Measurements from ENCODE around the gene PAM16.
A peak's percentile ranks its signal among the peaks of the same experiment; 100 is the strongest.
"Not testable (repeated sequence)": the region's sequence is repeated elsewhere in the genome, so short reads cannot be mapped to it uniquely, and the experiment has no call there.

PAM16 gene

DNA sequence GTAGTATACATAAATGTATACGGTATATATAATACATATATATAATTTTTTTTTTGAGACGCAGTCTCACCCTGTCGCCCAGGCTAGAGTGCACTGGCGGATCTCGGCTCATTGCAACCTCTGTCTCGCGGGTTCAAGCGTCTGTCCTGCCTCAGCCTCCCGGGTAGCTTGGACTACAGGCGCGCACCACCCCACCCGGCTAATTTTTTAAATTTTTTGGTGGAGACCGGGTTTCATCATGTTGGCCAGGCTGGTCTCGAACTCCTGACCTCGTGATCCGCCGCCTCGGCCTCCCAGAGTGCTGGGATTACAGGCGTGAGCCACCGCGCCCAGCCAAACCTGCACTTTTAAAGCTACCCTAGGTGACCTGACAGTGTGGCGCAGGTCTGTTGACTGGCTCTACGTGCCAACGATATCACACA, 745 bp downstream of the PAM16 start:
- DNase-seq = peak in 1 of 2 experiments; percentile 28

DNA sequence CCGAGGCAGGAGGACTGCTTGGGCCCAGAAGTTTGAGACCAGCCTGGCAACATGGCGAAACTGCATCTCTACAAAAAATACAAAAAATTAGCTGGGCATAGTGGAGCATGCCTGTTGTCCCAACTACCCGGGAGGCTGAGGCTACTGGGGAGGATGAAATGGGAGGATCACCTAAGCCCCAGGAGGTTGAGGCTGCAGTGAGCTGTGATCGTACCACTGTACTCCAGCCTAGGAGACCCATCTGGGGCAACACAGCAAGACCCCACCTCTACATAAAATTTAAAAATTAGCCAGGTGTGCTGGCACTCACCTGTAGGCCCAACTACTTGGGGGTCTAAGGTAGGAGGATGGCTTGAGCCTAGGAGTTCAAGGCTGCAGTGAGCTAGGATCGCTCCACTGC, 1.8 kb downstream of the PAM16 start:
- DNase-seq = no peak

DNA sequence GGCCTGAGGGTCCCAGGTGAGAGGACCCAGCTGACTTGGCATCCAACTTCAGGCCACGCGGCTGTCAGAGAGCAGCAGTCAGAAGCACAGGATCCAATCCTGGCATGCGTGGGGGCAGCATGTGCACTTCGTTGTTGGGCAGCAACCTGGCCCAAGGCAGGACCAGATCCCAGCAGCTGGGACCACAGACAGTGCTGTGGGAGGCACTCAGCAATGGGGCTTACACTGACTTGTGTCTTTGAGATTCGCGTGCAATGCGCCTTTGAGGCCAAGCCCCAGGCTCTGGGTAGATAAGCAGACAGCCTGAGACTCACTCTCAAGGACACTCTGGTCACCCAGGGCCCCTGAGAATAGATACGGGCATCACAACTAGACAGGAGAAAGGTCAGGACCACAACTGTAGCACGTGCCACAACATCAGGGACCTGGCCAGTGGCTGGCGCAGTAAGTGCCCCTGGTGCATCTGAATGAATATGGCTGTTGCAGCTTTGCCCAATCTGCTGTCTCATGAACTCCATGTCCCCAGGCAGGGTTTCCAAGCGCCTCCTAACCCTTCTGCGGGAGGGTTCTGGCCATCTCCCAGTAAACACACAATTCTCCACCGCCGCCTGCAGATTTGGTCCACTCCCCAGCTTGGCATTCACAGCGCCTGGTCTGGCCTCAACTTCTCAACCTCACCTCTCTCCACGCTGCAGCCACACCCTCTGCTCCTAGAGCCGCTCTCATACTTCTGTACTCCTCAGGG, 3.2 kb downstream of the PAM16 start:
- DNase-seq = no peak

DNA sequence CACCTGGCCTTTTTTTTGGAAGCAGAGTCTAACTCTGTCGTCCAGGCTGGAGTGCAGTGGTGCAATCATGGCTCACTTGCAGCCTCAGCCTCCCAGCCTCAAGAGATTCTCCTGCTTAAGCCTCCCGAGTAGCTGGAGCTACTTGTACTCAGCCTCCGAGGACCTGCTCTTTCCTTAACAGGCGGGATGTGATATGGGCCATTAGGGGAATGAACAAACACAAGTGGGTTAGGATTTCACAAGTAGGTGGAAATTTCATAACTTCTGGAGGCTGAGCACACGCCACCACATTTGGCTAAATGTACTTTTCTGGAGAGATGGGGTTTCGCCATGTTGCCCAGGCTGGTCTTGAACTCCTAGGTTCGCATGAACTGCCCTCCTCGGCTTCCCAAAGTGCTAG, 4.1 kb downstream of the PAM16 start:
- DNase-seq = no peak

DNA sequence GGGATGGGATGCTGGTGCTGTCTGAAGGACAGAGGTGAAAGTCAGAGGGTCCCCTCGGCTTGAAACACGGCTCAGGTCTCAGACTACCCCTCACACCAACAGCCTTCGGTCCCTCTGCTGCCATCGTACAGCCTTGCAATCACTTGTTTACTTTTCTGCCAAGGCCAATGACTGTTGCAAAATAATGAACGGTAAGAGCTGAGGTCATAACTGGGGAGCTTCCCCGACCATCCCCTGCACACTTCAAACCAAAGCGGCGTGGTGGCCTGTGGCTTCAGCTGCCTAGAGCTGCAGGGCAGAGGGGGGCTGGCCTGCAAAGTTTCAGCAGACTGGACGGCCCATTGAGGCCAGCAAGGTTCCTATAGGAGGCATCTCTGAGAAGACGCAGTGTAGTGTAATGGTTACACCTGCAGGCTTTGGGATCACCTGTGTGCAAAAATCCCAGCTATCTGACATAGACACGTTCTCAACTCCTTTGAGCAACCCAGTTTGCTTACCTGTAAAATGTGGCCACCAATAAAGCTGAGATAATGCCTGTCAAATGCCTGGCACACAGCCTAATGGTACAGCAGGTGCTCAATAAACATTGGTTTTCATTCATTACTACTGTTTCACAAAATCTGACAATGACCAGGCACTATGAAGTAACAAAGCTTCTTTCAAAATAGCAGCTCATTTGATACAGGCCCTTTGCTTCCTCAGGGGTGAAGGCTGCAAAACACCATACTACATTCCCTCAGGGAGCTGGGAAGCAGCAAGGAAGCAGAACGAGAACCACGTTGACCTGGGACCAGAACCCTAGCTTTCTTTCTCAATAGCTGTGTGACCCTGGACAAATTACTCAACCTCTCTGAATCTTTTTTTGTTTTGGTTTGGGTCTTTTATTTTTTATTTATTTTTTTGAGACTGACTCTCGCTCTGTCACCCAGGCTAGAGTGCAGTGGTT, 5.0 kb downstream of the PAM16 start:
- no peak for DNase-seq

DNA sequence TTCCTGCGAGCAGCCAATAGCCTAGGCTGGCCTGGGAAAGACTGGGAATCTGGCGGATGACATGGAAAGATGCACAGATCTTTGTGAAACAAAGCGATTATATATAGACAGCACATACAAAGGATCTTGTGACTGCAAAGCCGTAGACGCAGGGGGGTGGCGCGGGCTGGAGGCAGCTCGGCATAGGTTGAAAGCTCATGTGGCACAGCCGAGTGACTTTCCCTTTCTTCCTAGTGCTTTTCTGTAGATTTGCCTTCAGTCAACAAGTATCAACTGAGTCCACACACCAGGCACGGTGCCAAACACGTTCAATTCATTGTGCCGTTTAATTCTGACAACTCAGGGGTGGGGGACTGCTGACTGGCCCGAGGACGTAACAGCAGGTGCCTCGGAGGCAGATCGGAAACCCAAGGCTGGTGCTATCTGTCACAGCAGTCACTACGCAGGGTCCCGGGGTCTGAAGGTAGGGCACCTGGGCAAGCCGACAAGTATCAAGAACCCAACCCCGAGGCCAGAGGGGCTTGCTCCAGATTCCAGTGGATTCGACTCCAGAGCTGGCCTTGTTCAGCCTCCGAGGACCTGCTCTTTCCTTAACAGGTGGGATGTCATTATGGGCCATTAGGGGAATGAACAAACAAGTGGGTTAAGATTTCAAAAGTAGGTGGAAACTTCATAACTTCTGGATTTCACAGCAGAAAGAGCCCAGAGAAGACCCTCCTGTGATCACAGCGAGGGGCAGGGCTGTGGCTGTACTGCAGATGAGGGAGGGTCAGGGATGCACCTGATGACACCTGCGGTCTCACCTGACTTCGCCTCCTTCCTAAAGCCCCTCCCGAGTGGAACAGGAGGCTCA, 5.9 kb downstream of the PAM16 start:
- no peak for DNase-seq

DNA sequence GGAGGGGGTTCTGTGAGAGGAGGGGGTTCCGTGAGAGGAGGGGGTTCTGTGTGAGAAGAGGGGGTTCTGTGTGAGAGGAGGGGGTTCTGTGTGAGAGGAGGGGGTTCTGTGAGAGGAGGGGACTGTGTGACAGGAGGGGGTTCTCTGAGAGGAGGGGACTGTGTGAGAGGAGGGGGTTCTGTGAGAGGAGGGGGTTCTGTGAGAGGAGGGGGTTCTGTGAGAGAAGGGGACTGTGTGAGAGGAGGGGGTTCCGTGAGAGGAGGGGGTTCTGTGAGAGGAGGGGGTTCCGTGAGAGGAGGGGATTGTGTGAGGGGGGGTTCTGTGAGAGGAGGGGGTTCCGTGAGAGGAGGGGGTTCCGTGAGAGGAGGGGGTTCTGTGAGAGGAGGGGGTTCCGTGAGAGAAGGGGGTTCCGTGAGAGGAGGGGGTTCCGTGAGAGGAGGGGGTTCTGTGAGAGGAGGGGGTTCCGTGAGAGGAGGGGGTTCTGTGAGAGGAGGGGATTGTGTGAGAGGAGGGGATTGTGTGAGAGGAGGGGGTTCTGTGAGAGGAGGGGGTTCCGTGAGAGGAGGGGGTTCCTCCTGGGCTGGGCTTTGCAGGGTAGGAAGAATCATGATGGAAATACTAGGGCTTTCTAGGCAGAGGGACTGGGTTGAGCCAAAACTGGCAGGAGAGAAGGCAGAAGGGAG, 6.7 kb downstream of the PAM16 start:
- not testable (repeated sequence) for DNase-seq

DNA sequence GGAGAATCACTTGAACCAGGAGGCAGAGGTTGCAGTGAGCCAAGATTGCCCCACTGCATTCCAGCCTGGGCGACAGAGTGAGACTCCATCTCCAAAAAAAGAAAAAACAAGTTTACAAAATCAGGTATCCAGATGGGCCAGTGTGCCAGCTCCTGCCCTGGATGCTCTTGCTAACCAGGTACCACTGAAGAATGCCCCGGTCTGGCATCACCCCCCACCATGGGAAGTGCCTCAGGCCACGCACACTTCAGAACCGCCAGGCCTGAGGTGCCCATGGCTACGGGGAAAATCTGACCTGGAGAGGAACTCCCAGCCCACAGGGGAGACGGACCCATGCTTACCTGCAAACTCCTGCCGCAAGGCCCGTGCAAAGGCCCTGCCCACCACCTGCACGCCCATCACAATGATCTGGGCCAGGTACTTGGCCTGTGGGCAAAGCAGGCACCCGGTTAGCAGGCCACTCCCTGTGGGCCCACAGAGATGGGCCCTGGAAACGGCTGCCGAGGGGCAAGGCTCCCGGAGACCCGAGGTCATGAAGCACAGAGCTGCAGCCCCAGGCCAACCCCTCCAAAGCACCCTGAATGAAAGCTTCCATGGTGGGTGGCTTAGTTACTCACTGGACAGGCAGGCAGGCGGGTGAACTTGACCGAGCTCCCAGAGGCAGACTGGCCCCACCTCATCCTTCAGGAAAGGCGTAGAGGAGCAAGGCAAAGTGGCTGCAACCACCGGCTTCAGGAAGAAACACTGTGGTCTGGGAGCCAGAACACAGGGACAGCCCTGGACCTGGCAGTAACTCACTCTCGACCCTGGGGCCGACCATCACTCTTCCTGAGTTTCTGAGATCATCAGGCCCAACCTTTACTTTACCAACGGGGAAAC, 8.0 kb downstream of the PAM16 start:
- DNase-seq = no peak

DNA sequence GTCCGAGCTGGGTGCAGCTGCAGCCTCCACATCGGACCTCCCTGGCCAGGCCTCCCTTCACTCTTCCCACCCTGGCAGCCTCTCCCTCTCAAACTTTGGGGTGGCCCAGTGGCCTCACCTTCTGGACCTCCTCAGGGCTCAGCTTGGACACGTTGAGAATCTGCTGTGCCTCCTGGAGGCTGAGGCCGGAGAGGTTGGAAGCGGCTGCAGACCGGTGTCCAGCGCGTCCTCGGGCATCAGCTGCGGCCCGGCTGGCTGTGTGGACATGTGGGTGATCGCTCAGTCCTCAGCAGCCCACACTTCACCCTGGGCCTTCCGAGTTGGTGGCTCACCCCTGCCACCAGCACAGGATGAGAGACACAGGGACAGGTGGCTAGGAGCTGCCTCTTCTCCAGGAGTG, 9.9 kb downstream of the PAM16 start:
- no peak for DNase-seq

DNA sequence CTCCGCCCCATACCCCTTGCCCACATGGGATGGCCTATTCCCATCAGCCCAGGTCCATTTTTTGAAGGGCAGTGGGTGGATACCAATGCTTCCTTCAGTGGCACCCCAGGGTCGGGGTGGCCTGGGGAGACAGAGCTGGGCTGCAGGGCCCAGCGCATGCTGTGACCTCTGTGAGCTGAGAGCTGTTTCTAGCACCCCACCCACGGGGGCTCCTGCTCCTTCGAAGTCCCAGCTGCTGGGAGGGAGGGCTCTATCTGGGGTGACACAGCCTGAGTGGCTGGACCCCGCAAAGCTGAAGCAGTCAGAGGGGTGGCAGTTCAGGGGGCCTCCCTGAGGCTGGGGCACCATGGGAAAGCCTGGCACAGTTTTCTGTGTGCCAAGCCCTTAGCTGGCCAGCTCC, 10.7 kb downstream of the PAM16 start:
- no peak for DNase-seq

DNA sequence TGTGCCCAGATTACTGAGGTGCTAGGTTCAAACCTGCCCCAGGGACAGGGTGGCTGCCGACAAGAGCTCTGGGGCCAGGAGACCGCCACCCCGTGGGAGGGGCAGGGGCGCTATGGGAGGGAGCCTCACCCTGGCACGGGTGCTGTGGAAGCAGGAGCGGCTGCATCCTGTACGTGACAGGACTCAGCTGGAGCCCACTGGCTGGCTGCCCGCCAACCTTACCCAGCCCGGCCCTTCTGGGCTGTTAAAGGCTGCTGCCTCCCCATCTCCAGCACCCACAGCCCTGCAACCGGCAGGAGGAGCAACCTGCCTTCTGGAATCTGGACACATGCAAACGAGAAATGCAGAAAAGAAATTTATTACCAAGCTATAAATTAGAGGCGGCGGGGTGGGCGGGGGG, 11.2 kb downstream of the PAM16 start:
- DNase-seq = no peak

DNA sequence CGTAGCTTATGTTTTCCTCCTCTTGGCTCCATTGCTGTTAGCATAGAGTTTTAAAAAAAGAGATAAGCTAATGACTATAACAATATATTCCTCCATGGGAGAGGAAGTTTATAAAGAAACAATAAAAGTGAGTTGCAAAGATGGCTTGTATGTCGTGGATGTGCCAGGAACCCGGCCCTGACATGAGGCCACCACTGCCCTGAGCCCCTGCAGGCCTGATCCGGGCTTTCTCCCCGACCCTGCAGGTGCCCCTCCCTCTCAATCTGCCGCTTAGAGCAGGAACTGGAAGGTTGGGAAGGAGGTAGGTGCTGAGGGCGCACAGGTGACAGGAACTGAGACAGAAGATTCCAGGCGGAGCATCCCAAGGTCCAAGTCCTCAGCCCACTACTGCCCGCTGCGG, 11.7 kb downstream of the PAM16 start:
- no peak for DNase-seq

DNA sequence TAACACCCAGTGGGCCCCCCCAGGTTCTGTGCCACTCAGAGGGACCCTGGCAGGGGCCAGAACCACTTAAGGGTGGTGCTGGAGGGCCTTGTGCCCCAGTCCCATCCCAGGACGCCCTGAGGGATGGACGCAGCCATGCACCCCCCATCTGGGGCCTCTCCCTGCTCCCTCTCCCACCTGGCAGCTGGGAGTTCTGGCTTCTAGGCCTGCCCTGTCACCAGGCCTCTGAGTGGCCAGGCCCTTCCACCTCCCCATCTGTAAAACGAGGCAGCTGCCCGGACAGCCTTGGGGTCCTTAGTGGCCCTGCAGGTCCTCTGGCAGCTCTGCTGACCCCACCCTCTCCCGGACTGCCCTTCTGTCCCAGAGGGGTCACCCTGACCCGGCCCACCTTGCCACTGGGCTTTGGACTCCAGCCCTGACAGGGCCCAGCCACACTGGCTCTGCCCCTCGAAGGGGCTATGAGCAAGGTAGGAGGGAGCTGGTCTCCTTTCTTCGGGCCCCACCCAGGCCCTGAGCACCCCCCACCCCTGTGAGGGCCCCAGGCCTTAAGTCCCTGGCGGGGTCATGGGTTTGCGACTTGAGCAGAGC, 12.3 kb downstream of the PAM16 start:
- DNase-seq = no peak

DNA sequence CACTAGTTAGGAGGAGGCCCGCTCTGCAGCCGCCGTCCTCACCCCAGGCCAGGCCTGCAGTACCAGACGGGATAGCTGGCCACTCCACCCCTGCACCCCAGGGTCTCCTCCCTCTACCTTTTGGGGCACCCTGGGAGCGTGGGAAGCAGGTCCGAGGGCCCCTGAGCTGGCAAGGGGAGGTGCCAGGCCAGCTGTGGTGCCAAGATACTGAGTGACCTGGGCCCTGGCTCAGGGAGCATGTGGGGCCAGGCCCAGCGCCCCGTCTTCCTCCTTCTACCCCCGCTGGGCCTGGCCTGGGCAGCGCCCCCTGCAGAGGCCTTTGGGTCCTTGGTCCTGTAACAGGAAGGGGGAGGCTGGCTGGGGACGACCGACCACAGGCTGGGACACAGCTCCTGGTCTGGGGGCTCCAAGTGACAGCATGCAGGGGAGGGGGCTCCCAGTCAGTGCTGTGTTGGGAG, 13.0 kb downstream of the PAM16 start:
- no peak for DNase-seq

DNA sequence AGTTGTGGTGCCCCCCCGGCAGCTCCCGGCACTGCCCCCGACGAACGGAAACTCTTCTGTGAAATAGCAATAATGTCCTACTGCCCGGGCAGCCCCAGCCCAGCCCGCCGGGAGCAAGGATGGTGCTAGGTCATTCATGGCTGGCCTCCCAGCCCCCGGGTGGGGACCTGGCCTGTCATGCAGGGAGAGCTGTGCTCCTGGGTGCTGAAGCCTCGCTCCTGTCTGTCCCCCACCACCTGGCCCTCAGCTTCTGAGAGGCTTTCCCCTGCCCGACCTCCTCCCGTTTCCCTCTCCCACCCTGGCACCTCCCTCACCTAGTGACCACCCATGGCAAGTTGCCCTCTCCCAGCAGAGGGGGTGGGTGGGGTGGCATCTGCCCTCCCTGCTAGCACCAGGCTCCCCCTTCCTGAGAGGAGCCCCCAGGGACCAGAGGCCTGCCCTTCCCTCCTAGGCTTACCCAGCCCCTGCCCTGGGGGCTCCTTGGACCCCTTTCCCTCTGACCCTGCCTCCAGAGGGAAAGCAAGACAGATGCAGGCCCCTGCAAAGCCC, 13.5 kb downstream of the PAM16 start:
- DNase-seq = no peak

DNA sequence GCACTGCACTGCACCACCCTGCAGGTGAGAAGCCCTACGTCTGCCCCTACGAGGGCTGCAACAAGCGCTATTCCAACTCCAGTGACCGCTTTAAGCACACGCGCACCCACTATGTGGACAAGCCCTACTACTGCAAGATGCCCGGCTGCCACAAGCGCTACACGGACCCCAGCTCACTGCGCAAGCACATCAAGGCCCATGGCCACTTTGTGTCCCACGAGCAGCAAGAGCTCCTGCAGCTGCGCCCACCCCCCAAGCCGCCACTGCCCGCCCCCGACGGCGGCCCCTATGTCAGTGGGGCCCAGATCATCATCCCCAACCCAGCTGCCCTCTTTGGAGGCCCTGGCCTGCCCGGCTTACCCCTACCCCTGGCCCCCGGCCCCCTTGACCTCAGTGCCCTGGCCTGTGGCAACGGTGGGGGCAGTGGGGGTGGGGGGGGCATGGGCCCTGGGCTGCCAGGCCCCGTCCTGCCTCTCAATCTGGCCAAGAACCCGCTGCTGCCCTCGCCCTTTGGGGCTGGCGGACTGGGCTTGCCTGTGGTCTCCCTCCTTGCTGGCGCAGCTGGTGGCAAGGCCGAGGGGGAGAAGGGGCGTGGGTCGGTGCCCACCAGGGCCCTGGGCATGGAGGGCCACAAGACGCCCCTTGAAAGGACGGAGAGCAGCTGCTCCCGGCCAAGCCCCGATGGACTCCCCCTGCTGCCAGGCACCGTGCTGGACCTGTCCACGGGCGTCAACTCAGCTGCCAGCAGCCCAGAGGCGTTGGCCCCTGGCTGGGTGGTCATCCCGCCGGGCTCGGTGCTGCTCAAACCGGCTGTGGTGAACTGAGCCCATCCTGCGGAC, 14.2 kb downstream of the PAM16 start:
- no peak for DNase-seq

DNA sequence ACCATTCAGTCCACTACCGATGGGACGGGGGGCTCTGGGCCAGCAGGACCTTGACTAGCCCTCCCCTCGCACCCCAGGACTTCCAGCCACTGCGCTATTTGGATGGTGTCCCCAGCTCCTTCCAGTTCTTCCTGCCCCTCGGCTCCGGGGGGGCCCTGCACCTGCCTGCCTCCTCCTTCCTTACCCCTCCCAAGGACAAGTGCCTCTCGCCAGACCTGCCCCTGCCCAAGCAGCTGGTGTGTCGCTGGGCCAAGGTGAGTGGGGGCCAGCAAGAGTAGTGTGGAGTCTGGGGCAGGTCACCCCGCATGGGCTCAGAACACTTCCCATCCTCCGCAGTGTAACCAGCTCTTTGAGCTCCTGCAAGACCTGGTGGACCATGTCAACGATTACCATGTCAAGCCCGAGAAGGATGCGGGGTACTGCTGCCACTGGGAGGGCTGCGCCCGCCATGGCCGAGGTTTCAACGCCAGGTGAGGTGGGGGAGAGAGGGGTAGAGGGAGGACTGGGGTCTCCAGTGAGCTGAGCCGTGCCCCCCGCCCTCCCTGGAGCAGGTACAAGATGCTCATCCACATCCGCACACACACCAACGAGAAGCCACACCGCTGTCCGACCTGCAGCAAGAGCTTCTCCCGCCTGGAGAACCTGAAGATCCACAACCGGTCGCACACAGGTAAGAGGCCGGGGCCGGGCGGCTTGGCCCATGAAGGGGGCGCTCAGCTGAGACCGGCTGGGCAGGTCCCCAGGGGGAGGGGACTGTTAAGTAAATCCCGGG, 16.2 kb downstream of the PAM16 start:
- DNase-seq = no peak

DNA sequence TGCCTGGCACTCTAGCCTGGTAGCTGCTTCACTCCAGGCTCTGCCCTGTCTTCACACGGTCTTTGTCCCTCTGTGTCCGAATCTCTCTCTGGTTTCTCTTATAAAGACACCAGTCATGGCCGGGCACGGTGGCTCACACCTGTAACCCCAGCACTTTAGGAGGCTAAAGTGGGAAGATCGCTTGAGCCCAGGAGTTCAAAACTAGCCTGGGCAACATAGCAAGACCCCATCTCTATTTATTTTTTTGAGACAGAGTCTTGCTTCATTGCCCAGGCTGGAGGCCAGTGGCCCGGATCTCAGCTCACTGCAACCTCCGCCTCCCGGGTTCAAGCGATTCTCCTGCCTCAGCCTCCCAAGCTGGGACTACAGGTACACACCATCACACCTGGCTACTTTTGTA, 17.4 kb downstream of the PAM16 start:
- not testable (repeated sequence) for DNase-seq

DNA sequence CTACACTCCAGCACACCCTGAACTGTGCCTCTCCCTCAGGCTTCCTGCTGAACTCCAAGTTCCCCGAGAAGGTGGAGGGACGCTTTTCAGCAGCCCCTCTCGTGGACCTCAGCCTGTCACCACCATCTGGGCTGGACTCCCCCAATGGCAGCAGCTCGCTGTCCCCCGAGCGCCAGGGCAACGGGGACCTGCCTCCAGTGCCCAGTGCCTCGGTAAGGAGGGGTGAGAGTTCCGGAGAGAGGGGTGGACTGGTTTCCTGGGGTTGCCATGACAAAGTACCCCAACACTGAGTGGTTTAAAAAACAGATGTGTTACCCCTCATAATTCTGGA, 17.8 kb downstream of the PAM16 start:
- DNase-seq = no peak
